Keratinocyte (primary cell): Measurements from ENCODE around the gene NBL1. TPM values are rescaled to one million over a fixed set of nuclear protein-coding genes. Genes with fewer than 3 reads are reported as not detected.
A peak's percentile ranks its signal among the peaks of the same experiment; 100 is the strongest.

Source experiments
- DNase-seq: peaks from one replicate; pipeline ENCODE4 v3.0.0-alpha.2; 2011; ENCODE audit warnings: low read depth, missing footprints, low spot score
- FAIRE-seq: peaks from 2 replicates; lab custom pipeline; 2011; peaks lifted over from hg19 to GRCh38; lab: Jason Lieb, UNC
- H2AFZ ChIP-seq: 2 replicates; pipeline ENCODE4 v1.6.0; 2012; ENCODE audit warnings: low read length, control low read depth, inconsistent platforms; ENCODE audit not compliant: control insufficient read depth
- H3K27ac ChIP-seq: 2 replicates; pipeline ENCODE4 v1.5.1; 2011; ENCODE audit warnings: low read length; ENCODE audit not compliant: control insufficient read depth, insufficient read depth
- H3K27me3 ChIP-seq: 3 replicates; pipeline ENCODE4 v1.6.0; 2011; ENCODE audit warnings: low read length; ENCODE audit not compliant: control insufficient read depth, insufficient read depth; ENCODE audit errors: extremely low read depth
- H3K36me3 ChIP-seq, 2 experiments: 2 replicates in 1 of 2; 3 replicates in 1 of 2; pipeline ENCODE4 v1.5.1; 2011; ENCODE audit warnings: low read length in 2 of 2, mild to moderate bottlenecking in 1 of 2; ENCODE audit not compliant: control insufficient read depth in 2 of 2, insufficient read depth in 2 of 2; ENCODE audit errors: extremely low read depth in 1 of 2
- H3K4me1 ChIP-seq: 3 replicates; pipeline ENCODE4 v1.5.1; 2011; ENCODE audit warnings: low read length; ENCODE audit not compliant: control insufficient read depth, insufficient read depth; ENCODE audit errors: extremely low read depth
- H3K4me2 ChIP-seq: 3 replicates; pipeline ENCODE4 v1.6.0; 2011; ENCODE audit warnings: low read depth, low read length; ENCODE audit not compliant: control insufficient read depth, insufficient read depth; ENCODE audit errors: extremely low read depth
- H3K4me3 ChIP-seq, 3 experiments: fragments of 200-600 bp in 1 of 3; sonication (generic) in 1 of 3; 2 replicates in 2 of 3; 3 replicates in 1 of 3; pipeline ENCODE4 v1.5.1; 2011 to 2016; ENCODE audit warnings: low read length in 3 of 3, mild to moderate bottlenecking in 3 of 3, control low read depth in 2 of 3, inconsistent platforms in 1 of 3, low read depth in 1 of 3, mixed read lengths in 1 of 3, mixed run types in 1 of 3, moderate library complexity in 1 of 3; ENCODE audit not compliant: control insufficient read depth in 2 of 3, insufficient read depth in 2 of 3; ENCODE audit errors: extremely low read depth in 1 of 3
- H3K79me2 ChIP-seq: 2 replicates; pipeline ENCODE4 v1.6.0; 2012; ENCODE audit warnings: low read length; ENCODE audit not compliant: control insufficient read depth, insufficient read depth
- H3K9ac ChIP-seq: 3 replicates; pipeline ENCODE4 v1.6.0; 2011; ENCODE audit warnings: low read length; ENCODE audit not compliant: control insufficient read depth, insufficient read depth; ENCODE audit errors: extremely low read depth
- H3K9me1 ChIP-seq: 3 replicates; pipeline ENCODE4 v1.6.0; 2011; ENCODE audit warnings: low read length; ENCODE audit not compliant: control insufficient read depth, insufficient read depth; ENCODE audit errors: extremely low read depth
- H3K9me3 ChIP-seq: 2 replicates; pipeline ENCODE4 v1.5.1; 2012; ENCODE audit warnings: low read depth, low read length; ENCODE audit not compliant: control insufficient read depth
- H4K20me1 ChIP-seq: 3 replicates; pipeline ENCODE4 v1.6.0; 2011; ENCODE audit warnings: low read length; ENCODE audit not compliant: control insufficient read depth, insufficient read depth; ENCODE audit errors: extremely low read depth
- CTCF ChIP-seq, 3 experiments: IDR thresholded peaks in 1 of 3; conservative IDR thresholded peaks in 1 of 3; optimal IDR thresholded peaks in 1 of 3; 2 replicates in 2 of 3; 3 replicates in 1 of 3; pipeline versions ENCODE3 to v1.5.1; 2011; ENCODE audit warnings: low read length in 3 of 3, mild to moderate bottlenecking in 3 of 3, moderate library complexity in 2 of 3, control low read depth in 1 of 3, inconsistent platforms in 1 of 3; ENCODE audit not compliant: insufficient read depth in 2 of 3; ENCODE audit errors: extremely low read depth in 1 of 3
- EZH2 ChIP-seq: IDR thresholded peaks from one replicate; pipeline ENCODE4 v1.6.1; 2012; ENCODE audit warnings: inconsistent platforms, mild to moderate bottlenecking, low read length, moderate library complexity
- dilution Hi-C: fragments of 300-500 bp; cut with MboI; formaldehyde crosslinking; loops from one replicate; pipeline ENCODE4 v1.7.0; 2020; ENCODE audit warnings: low sequenced_read_pairs; ENCODE audit not compliant: extremely low pct_ligation_motif_present
- polyA plus RNA-seq, 5 experiments: library from polyadenylated mRNA; depleted of rRNA in 3 of 5; stranded (reverse) in 3 of 5; stranded (forward) in 1 of 5; unstranded in 1 of 5; fragments of >200 nt; gene quantifications; 1 replicate in 1 of 5; 2 replicates in 3 of 5; 3 replicates in 1 of 5; pipeline versions ENCODE4 v1.2.1 to v1.2.3, GENCODE V29; 2011 to 2012; ENCODE audit warnings: missing spikeins in 2 of 5, low read depth in 1 of 5, low replicate concordance in 1 of 5

The NBL1 gene
- polyA plus RNA-seq, 1 donor (not counting 4 experiments of a cell fraction or from before 2014, with no cell fraction given) = 74.5 TPM

- Histone ChIP-seq H3K27me3 (no peaks in the 10 kb centered on the region), H3K4me2 (peak overlapping the region; percentile 99), H3K27ac (peak overlapping the region; percentile 97), H3K36me3 (peaks cover 3 to 5% of the 10 kb centered on the region in 2 experiments), H3K4me1 (peaks cover 13% of the 10 kb centered on the region), H4K20me1 (peaks cover 3% of the 10 kb centered on the region), H2AFZ (peak overlapping the region; percentile 99), H3K9me1 (no peaks in the 10 kb centered on the region), H3K9me3 (no peaks in the 10 kb centered on the region), H3K79me2 (peaks cover 50% of the 10 kb centered on the region), H3K4me3 (peak overlapping the region; percentile 92 to 98 (median 95)), H3K9ac (peak overlapping the region; percentile 96)
- no peak for TF ChIP-seq EZH2
- no peak for TF ChIP-seq CTCF (optimal IDR thresholded peaks at IDR 0.05 in 1 of 3, IDR thresholded peaks at IDR 0.05 in 1 of 3, conservative IDR thresholded peaks at IDR 0.05 in 1 of 3; ENCODE audit: extremely low read depth in 1 of 3, insufficient read depth in 2 of 3, low read length in 3 of 3)
- dilution Hi-C loops = no loop called here
- peak; percentile 78 for FAIRE-seq
- DNase-seq = peak; percentile 96
These were observed 47.2 kb upstream of the NBL1 start for GRCh38 chr1:19596714-19597495.

- Histone ChIP-seq H3K9ac (peak overlapping the region; percentile 96), H3K79me2 (peaks cover 58% of the 10 kb centered on the region), H3K36me3 (peaks cover 3 to 5% of the 10 kb centered on the region in 2 experiments), H3K27me3 (no peaks in the 10 kb centered on the region), H3K9me1 (no peaks in the 10 kb centered on the region), H3K9me3 (no peaks in the 10 kb centered on the region), H3K4me1 (peaks cover 13% of the 10 kb centered on the region), H4K20me1 (peaks cover 3% of the 10 kb centered on the region), H3K27ac (peak overlapping the region; percentile 97), H2AFZ (peak overlapping the region; percentile 71), H3K4me2 (peak overlapping the region; percentile 99), H3K4me3 (peak overlapping the region; percentile 92 to 98 (median 95))
- TF ChIP-seq CTCF (optimal IDR thresholded peaks at IDR 0.05 in 1 of 3, IDR thresholded peaks at IDR 0.05 in 1 of 3, conservative IDR thresholded peaks at IDR 0.05 in 1 of 3; ENCODE audit: extremely low read depth in 1 of 3, insufficient read depth in 2 of 3, low read length in 3 of 3) = no peak
- no peak for TF ChIP-seq EZH2
- no peak for FAIRE-seq
- dilution Hi-C loops = no loop called here
- DNase-seq = no peak
These were observed 46.4 kb upstream of the NBL1 start for GRCh38 chr1:19597496-19598309.
